ENCODE results near the gene BRCA1.
"Not testable (repeated sequence)": the region's sequence is repeated elsewhere in the genome, so short reads cannot be mapped to it uniquely, and the experiment has no call there.

Gene BRCA1

DNA sequence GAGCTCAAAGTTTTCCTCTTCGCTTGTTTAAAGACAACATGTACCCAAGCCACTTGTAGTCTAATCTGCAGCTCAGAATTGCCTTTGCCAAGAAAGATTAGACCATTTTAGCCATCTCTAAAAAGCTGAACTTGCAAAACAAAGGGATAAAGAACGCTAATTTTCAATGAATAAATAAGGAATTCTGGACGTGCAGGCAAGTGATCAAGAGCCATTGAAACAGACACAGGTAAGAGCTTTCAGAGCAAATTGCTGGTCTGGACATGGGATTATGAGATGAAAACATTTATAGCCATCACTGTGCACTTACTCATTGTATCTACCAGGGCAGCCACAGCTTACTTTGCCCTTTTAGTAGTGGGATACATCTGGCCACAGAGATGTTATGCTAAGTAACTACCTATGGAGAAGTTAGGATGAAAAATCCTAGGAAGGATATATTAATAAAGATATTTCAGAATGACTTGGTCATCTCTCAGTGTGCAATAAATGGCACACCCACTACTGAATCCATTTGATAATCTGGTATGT lies 55.7 kb downstream of the BRCA1 start:
- no peak for DNase-seq (ENCODE audit: low read depth)

GRCh38 chr17:43068570-43069367 lies 56.4 kb downstream of the BRCA1 start:
- peak; percentile 74 for DNase-seq (ENCODE audit: low read depth)

DNA sequence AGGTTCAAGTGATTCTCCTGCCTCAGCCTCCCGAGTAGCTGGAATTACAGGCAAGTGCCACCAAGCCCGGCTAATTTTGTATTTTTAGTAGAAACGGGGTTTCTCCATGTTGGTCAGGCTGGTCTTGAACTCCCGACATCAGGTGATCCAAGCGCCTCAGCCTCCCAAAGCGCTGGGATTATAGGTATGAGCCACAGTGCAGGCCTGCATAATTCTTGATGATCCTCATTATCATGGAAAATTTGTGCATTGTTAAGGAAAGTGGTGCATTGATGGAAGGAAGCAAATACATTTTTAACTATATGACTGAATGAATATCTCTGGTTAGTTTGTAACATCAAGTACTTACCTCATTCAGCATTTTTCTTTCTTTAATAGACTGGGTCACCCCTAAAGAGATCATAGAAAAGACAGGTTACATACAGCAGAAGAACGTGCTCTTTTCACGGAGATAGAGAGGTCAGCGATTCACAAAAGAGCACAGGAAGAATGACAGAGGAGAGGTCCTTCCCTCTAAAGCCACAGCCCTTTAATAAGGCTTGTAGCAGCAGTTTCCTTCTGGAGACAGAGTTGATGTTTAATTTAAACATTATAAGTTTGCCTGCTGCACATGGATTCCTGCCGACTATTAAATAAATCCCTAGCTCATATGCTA lies 62.1 kb downstream of the BRCA1 start:
- no peak for DNase-seq (ENCODE audit: low read depth)

GRCh38 chr17:43056051-43056450 lies 69.1 kb downstream of the BRCA1 start:
- DNase-seq (ENCODE audit: low read depth): no peak

DNA sequence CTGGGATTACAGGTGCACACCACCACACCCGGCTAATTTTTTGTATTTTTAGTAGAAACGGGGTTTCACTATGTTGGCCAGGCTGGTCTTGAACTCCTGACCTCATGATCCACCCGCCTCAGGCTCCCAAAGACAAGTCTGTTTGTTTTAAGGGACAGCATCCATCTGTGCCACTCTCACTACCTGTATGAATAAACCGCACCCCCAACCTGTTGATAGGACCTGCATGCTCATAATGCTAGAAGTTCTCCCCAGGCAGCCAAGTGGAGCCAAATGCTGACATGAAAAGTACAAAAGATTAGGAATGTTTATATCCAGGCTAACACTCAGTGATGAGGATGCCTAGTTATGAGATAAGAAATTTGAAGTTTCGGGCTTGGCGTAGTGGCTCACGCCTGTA lies 72.2 kb downstream of the BRCA1 start:
- DNase-seq (ENCODE audit: low read depth): not testable (repeated sequence)

- peak; percentile 22 for DNase-seq (ENCODE audit: low read depth)
These were observed 73.2 kb downstream of the BRCA1 start for GRCh38 chr17:43051969-43052368.

- no peak for DNase-seq (ENCODE audit: low read depth)
These were observed 81.1 kb downstream of the BRCA1 start for GRCh38 chr17:43044024-43044423.

DNA sequence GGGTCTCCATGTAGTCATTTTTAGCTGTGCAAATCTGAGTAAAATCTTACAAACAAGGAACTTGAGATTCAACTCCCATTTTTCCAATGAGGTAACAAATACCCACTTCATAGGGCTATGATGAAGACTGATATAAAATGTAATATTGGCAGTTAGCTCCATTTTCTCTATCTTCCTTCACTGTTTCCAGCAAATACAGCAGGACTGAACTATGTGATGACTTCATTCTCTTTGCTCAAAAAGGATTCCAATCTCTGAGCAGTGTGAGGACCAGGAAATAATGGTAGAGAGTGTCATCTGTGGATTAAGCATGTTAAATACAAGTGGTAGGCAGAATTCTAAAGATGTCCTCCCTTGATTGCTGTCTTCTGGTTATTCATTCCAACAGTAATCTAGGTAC lies 81.9 kb downstream of the BRCA1 start:
- no peak for DNase-seq (ENCODE audit: low read depth)

DNA sequence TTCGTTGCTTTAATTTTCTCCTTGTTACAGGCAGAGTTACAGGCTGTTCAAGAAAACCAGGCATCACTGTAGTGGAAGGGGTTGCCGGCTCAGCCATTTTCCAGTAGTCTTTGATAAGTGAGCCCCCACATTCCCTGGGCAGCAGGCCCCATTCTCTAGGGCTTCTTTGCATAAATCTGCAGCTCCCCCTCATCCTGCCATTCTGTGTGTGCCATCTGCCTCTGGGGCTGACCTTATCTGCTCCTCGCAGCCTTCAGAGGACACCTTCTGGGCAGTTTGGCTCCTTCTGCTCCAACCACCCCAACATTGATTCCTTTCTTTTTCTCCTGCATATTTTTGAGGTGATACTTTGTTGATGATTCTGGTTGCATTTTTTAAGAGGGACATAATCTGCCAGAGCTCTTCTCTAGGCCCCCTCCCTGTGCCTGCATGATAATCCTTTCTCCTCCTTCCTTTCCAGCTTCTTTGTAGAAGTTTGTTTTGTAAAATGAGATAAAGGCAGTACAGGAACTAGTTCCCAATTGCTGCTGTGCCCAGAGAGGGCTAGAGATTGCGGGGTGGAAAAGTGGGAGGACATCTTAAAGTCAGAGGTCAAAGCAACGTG lies 83.0 kb downstream of the BRCA1 start:
- no peak for DNase-seq (ENCODE audit: low read depth)

GRCh38 chr17:43040655-43041054 lies 84.5 kb downstream of the BRCA1 start:
- no peak for DNase-seq (ENCODE audit: low read depth)

GRCh38 chr17:43039646-43040045 lies 85.5 kb downstream of the BRCA1 start:
- no peak for DNase-seq (ENCODE audit: low read depth)

DNA sequence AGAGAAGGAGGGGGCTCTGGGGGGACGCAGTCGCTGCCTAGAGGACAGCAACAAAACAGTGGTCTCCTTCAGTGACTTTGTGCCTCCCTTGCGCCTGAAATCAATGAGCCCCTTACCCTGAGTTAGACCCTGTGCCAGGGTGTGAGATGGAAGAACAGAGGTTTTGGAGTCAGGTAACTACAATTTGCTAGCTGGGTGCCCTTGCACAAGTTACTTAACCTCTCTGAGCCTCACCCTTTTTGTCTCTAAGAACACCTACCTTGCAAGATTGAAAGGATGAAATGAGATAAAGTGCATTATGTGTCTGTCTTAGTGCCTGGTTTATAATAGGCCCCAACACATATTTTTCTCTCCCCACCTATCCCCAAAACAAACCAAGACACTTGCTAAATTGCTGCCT lies 90.3 kb downstream of the BRCA1 start:
- DNase-seq (ENCODE audit: low read depth): no peak

DNA sequence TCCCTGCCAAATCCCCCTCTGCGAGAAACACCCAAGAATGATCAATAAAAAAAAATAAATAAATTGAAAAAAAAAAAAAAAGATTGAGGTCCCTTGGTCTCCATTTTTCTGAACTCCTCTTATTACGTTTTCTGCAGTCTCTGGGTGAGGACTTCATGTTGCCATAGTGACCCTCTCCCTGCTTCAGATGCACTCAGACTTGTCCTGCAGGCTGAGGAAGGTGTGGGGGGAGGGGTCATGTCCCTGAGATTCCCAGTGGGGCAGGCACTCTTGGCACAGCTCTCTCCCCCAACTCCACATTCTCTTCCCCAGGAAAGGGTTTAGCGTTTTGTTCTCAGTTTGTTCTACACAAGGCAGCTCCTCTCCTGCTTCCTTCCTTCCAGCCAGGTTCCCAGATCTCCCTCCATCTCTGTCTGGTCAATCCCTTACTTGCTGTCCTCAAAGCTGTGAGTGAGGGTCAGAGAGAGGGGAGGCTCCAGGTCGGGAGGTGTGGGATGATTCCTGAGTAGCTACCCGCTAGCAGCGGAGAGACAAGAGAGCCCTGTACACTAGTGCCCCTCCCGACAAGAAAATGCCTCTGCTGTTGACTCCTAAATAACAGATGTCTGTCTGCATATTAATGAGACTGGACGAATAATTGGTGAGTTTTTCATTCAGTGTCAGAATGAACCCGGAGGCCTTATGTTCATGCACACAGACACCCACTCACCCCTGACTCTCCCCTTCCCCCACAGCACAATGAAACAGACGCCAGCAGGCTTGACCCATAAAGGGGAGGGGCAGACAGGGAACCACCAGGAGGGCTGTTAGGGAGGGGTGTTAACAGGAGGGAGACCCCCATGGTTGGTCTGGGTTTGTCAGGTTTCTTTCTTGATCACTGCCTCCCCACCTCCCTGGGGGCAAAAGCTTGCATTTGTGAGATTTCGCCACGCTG lies 90.9 kb downstream of the BRCA1 start:
- no peak for DNase-seq (ENCODE audit: low read depth)

- DNase-seq (ENCODE audit: low read depth): no peak
These were observed 93.5 kb downstream of the BRCA1 start for GRCh38 chr17:43031666-43032065.

GRCh38 chr17:43030137-43030767 lies 94.9 kb downstream of the BRCA1 start:
- no peak for DNase-seq (ENCODE audit: low read depth)

DNA sequence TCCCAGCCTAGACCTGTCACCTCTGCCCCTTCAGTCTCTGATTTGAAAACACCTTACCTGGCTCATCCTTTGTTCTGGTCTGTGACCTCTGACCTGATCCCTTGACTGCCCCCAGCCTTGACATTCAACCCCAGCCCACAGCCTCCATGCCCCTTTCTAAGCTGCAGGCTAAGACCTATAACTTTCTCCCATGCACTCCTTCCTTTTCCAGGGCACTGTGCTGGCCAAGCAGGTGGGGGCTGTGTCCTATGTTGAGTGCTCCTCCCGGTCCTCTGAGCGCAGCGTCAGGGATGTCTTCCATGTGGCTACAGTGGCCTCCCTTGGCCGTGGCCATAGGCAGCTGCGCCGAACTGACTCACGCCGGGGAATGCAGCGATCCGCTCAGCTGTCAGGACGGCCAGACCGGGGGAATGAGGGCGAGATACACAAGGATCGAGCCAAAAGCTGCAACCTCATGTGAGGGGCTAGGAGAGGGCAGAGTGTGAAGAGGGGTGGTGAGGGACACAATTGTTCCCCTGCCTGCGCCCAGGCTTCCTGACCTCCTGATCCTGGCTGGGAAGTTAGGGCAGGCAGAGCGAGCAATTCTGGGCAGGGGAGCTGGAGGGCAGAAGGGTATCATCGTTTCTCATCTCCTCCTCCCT lies 96.8 kb downstream of the BRCA1 start:
- no peak for DNase-seq (ENCODE audit: low read depth)

GRCh38 chr17:43027091-43028032 lies 97.8 kb downstream of the BRCA1 start:
- no peak for DNase-seq (ENCODE audit: low read depth)

DNA sequence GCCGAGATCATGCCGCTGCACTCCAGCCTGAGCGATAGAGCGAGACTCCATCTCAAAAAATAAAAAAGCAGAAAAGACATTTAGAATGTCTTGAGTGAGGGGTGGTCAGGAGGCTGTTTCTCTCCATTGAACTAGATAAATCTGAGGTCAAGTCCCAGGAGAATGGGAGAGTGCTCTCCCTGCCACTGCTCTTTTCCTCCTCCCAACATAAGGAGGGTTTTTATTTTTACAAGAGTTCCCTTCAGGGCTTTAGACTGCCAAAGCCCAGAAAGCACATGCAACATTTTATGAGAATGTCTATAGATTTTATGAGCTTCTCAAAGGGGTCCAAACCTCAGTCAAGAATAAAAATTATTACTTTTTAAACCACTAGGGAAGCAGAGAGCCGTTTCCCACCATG lies 98.6 kb downstream of the BRCA1 start:
- no peak for DNase-seq (ENCODE audit: low read depth)

DNA sequence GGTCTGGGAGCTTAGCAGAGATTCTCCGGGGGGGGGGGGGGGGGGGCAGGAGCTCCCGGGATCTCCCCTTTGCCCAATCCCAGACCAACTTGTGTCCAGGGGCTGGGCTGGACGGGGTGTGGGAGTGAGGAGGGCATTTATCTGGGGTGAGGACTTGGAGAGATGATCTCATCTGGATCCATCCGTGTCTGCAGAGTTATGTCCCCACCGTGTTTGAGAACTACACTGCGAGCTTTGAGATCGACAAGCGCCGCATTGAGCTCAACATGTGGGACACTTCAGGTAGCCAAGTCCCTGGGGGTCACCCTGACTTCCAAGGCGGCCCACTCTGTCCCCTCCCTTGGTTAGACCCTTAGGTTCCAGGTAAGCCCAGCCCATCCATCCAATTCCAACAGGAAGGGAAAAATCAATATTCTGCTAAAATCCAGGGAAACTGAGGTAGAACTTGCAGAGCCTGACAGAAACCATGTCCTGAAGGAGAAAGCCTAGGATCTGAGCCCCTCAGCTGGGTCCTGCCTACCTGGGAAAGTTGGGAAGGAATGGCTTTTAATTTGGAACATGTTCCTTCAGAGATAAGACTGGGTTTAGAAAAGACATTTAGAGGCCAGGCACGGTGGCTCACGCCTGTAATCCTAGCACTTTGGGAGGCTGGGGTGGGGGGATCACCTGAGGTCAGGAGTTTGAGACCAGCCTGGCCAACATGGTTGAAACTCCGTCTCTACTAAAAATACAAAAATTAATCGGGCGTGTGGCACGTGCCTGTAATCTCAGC lies 99.2 kb downstream of the BRCA1 start:
- no peak for DNase-seq (ENCODE audit: low read depth)
